HCT116 (cell line): ENCODE results near the gene LRRC8B. TPM values are rescaled to one million over a fixed set of nuclear protein-coding genes. Genes with fewer than 3 reads are reported as not detected.

Experiments
- ATAC-seq: fragments of 200-7000 bp; cut with Tn5 transposase; 2 replicates; pipeline ENCODE4 v1.9.1; 2020; ENCODE audit warnings: mild to moderate bottlenecking, moderate library complexity
- BruUV-seq: library from RNA; stranded (reverse); fragments of 400-500 nt; replicated peaks from 2 replicates; lab custom pipeline; 2021; lab: Mats Ljungman, UMichigan
- CTCF ChIA-PET: fragments of 300-600 bp; sonication (Branson Sonifier 250); formaldehyde crosslinking; loops from one replicate; lab custom pipeline; 2021; ENCODE audit warnings: antibody characterized with exemption; lab: Charles Lee
- POLR2A ChIA-PET: fragments of 300-600, 350-600 bp; sonication (Branson Sonifier 250); formaldehyde crosslinking; loops from one replicate; lab custom pipeline; 2021; ENCODE audit warnings: antibody characterized with exemption; lab: Charles Lee
- RAD21 ChIA-PET, 2 experiments: fragments of 300-600 bp; sonication (Branson Sonifier 250); formaldehyde crosslinking; loops; one replicate each; lab custom pipeline; 2023; ENCODE audit warnings: low total read pairs in 2 of 2; ENCODE audit not compliant: uncharacterized antibody in 2 of 2, unreplicated experiment in 2 of 2, low non-redundant PET in 1 of 2; lab: Charles Lee
- DNase-seq: peaks from one replicate; pipeline ENCODE4 v3.0.0-alpha.2; 2010; ENCODE audit warnings: low read depth, low spot score
- H2AFZ ChIP-seq: fragments of 200-600 bp; shearing (Covaris generic), sonication (generic); 2 replicates; pipeline ENCODE4 v1.6.1; 2017; ENCODE audit warnings: low read depth, mixed run types, mixed read lengths, antibody characterized with exemption, low read length; ENCODE audit not compliant: poor library complexity, severe bottlenecking
- H3K27ac ChIP-seq: 2 replicates; pipeline ENCODE4 v1.5.1; 2012; ENCODE audit warnings: low read depth, low read length
- H3K27me3 ChIP-seq: fragments of 200-600 bp; sonication (generic); 2 replicates; pipeline ENCODE4 v1.6.1; 2016; ENCODE audit warnings: mixed run types, low read length, mixed read lengths; ENCODE audit not compliant: insufficient read depth
- H3K36me3 ChIP-seq, 2 experiments: fragments of 200-500 bp in 1 of 2; fragments of 200-600 bp in 1 of 2; sonication (Bioruptor generic) in 1 of 2; sonication (generic) in 1 of 2; 2 replicates each; pipeline versions ENCODE4 v1.5.1 to v1.6.1; 2014 to 2016; ENCODE audit warnings: low read length in 2 of 2, inconsistent platforms in 1 of 2, mixed read lengths in 1 of 2, mixed run types in 1 of 2; ENCODE audit not compliant: insufficient read depth in 2 of 2, control insufficient read depth in 1 of 2
- H3K4me1 ChIP-seq, 2 experiments: fragments of 200-600 bp in 1 of 2; sonication (generic) in 1 of 2; 2 replicates each; pipeline versions ENCODE4 v1.5.1 to v1.6.1; 2012 to 2017; ENCODE audit warnings: low read length in 2 of 2, inconsistent platforms in 1 of 2, mild to moderate bottlenecking in 1 of 2, mixed read lengths in 1 of 2, mixed run types in 1 of 2, moderate library complexity in 1 of 2; ENCODE audit not compliant: insufficient read depth in 2 of 2, control insufficient read depth in 1 of 2
- H3K4me2 ChIP-seq: fragments of 200-600 bp; sonication (generic); 2 replicates; pipeline ENCODE4 v1.6.1; 2017; ENCODE audit warnings: mixed run types, low read length, mixed read lengths
- H3K4me3 ChIP-seq, 2 experiments: fragments of 200-600 bp in 1 of 2; sonication (generic) in 1 of 2; replicated peaks in 1 of 2; 2 replicates each; pipeline ENCODE4 v1.5.1; 2011 to 2016; ENCODE audit warnings: low read length in 2 of 2, control low read depth in 1 of 2, low read depth in 1 of 2, mild to moderate bottlenecking in 1 of 2, mixed read lengths in 1 of 2, mixed run types in 1 of 2
- H3K79me2 ChIP-seq: fragments of 200-600 bp; sonication (generic); 2 replicates; pipeline ENCODE4 v1.6.1; 2017; ENCODE audit warnings: mild to moderate bottlenecking, mixed run types, low read length, moderate library complexity, mixed read lengths; ENCODE audit not compliant: insufficient read depth
- H3K9ac ChIP-seq: fragments of 200-600 bp; sonication (generic); 2 replicates; pipeline ENCODE4 v1.6.1; 2016; ENCODE audit warnings: low read length, mixed read lengths
- H3K9me2 ChIP-seq: fragments of 200-600 bp; sonication (generic), shearing (Covaris generic); 2 replicates; pipeline ENCODE4 v1.6.1; 2017; ENCODE audit warnings: mixed run types, mild to moderate bottlenecking, moderate library complexity; ENCODE audit not compliant: insufficient read depth
- H3K9me3 ChIP-seq, 2 experiments: fragments of 200-500 bp in 1 of 2; fragments of 200-600 bp in 1 of 2; sonication (Bioruptor generic) in 1 of 2; sonication (generic) in 1 of 2; 2 replicates each; pipeline ENCODE4 v1.6.1; 2014 to 2017; ENCODE audit warnings: low read length in 2 of 2, mixed read lengths in 2 of 2, inconsistent platforms in 1 of 2, low read depth in 1 of 2, mild to moderate bottlenecking in 1 of 2, mixed run types in 1 of 2, moderate library complexity in 1 of 2; ENCODE audit not compliant: control insufficient read depth in 1 of 2, insufficient read depth in 1 of 2
- H4K20me1 ChIP-seq: fragments of 200-600 bp; sonication (generic), shearing (Covaris generic); 2 replicates; pipeline ENCODE4 v1.6.1; 2017; ENCODE audit warnings: mixed run types, mild to moderate bottlenecking, moderate library complexity; ENCODE audit not compliant: insufficient read depth
- CEBPB ChIP-seq: IDR thresholded peaks from 2 replicates; pipeline ENCODE4 v1.6.1; 2012; ENCODE audit warnings: low read depth
- CTCF ChIP-seq, 3 experiments: fragments of 200-600 bp in 1 of 3; sonication (generic) in 1 of 3; IDR thresholded peaks in 2 of 3; conservative IDR thresholded peaks in 1 of 3; 2 replicates each; pipeline ENCODE4 v1.5.1; 2012 to 2017; ENCODE audit warnings: low read depth in 2 of 3, low read length in 2 of 3, antibody characterized with exemption in 1 of 3, borderline replicate concordance in 1 of 3, control low read depth in 1 of 3, mild to moderate bottlenecking in 1 of 3, mixed read lengths in 1 of 3, mixed run types in 1 of 3, moderate library complexity in 1 of 3; ENCODE audit not compliant: insufficient read depth in 1 of 3
- EZH2 ChIP-seq: fragments of 200-600 bp; sonication (generic); IDR thresholded peaks from 2 replicates; pipeline ENCODE4 v1.6.1; 2017; ENCODE audit warnings: antibody characterized with exemption, mixed run types
- EZH2phosphoT487 ChIP-seq: fragments of 200-600 bp; IDR thresholded peaks from 2 replicates; pipeline ENCODE4 v1.6.1; 2018; ENCODE audit warnings: antibody characterized with exemption, borderline replicate concordance
- MAX ChIP-seq: IDR thresholded peaks from 2 replicates; pipeline ENCODE4 v1.6.1; 2012
- POLR2AphosphoS5 ChIP-seq: IDR thresholded peaks from 2 replicates; pipeline ENCODE4 v1.6.1; 2011; ENCODE audit warnings: mild to moderate bottlenecking, low read depth, low read length, moderate library complexity
- RAD21 ChIP-seq: IDR thresholded peaks from 2 replicates; pipeline ENCODE4 v1.6.1; 2012; ENCODE audit warnings: low read depth, mild to moderate bottlenecking
- SIN3A ChIP-seq: IDR thresholded peaks from 2 replicates; pipeline ENCODE4 v1.6.1; 2012; ENCODE audit warnings: low read depth
- SP1 ChIP-seq: IDR thresholded peaks from 2 replicates; pipeline ENCODE4 v1.6.1; 2012; ENCODE audit warnings: low read depth
- TCF7L2 ChIP-seq: IDR thresholded peaks from 2 replicates; pipeline ENCODE4 v1.7.0; 2011; ENCODE audit warnings: borderline replicate concordance, inconsistent platforms; ENCODE audit not compliant: insufficient read depth, insufficient read length; ENCODE audit errors: extremely low read depth
- ZFX ChIP-seq: fragments of 450-650 bp; IDR thresholded peaks from 2 replicates; pipeline ENCODE4 v1.6.1; 2017
- ZNF274 ChIP-seq: fragments of 200-500 bp; sonication (Bioruptor generic); IDR thresholded peaks from 2 replicates; pipeline ENCODE4 v1.6.1; 2014; ENCODE audit warnings: mild to moderate bottlenecking, low read depth, low read length, inconsistent platforms
- intact Hi-C: fragments of 100-400 bp; cut with micrococcal nuclease; formaldehyde crosslinking; loops from 2 replicates; pipeline ENCODE4 v1.10.0; 2022
- total RNA-seq: library from RNA; stranded (reverse); gene quantifications from one replicate; pipeline ENCODE4 v1.2.1, GENCODE V29; 2021; ENCODE audit not compliant: unreplicated experiment

Gene LRRC8B
- total RNA-seq, 1 experiment from 2014 or later: 17.9 TPM

DNA sequence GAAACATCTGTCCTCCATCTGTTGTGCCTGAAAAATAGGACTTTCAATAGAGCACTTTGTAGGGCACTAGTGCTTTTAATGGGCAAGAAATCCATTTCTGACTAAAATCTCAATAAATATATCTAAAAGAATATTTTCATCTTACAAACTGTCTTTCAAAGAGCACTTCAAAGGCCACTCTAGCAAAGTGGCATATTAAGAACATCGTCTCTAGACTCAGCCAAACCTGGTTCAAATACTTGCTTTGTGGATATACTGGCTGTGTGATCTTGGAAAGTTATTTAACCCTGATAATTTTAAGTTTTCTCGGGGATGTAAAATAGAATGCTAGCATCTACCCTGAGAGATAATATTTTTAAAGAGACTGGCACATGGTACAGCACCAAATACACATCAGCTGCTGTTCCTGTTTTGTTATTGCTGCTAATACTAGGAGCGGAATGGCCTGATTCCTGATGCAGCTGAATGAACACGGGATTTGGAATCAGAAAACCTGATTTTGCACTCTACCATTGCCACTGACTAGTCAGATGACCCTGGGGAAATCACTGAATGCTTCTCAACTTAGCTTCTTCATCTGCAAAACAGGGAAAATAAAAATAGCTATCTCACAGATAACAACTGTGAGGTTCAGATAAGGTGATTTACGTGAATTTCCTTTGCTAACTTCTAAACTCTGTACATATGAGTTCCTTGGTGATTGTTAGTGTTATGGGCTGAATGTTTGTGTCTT, 83.1 kb downstream of the LRRC8B start (continued):
- no peak for TF ChIP-seq EZH2
- TF ChIP-seq TCF7L2: no peak
- TF ChIP-seq SIN3A: no peak
- TF ChIP-seq ZFX: no peak
- TF ChIP-seq RAD21: no peak
- TF ChIP-seq CTCF (IDR thresholded peaks at IDR 0.05 in 2 of 3, conservative IDR thresholded peaks at IDR 0.05 in 1 of 3; ENCODE audit: borderline replicate concordance in 1 of 3, insufficient read depth in 1 of 3, low read depth in 2 of 3, low read length in 2 of 3): no peak
- TF ChIP-seq CEBPB: no peak
- TF ChIP-seq SP1: no peak
- no peak for TF ChIP-seq EZH2phosphoT487
- no peak for TF ChIP-seq MAX
- no peak for TF ChIP-seq POLR2AphosphoS5
- TF ChIP-seq, all 23 proteins: peak for 0

DNA sequence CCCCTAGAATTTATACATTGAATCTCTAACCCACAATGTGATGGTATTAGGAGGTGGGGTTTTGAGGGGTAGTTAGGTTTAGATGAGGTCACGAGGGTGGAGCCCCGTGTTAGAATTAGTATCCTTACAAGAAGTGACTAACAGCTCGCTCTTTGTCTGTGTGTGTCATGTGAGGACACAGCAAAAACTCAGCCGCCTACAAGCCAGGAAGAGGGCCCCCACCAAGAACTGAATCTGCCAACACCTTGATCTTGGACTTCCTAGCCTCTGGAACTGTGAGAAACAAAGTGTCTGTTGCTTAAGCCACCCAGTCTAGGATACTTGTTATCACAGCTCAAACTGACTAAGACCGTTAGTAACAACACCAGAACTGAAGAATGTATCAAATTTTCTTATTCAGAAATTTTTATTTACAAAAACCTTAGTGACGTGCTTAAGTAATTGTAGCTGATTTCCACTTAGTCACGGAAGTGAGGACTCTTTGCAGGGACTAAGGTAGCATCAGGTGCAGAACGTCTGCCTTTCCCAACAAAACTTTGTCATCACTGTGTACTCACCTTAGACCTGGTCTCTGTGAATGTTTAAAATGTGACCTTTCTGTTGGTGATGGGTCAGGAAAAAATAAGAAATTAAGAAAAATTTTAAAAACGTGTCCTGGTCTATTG, 83.8 kb downstream of the LRRC8B start:
- no peaks in the 10 kb centered on the region for H3K79me2 ChIP-seq
- no peak overlapping the region for H3K4me3 ChIP-seq
- no peaks in the 10 kb centered on the region for H3K9me3 ChIP-seq
- no peak overlapping the region for H3K9ac ChIP-seq
- intact Hi-C loops: no loop called here
- H4K20me1 ChIP-seq: no peaks in the 10 kb centered on the region
- ATAC-seq: no peak
- H3K4me1 ChIP-seq: peaks cover 10 to 11% of the 10 kb centered on the region in 2 experiments; a peak in 3 of 4 replicates
- H3K27ac ChIP-seq: no peak overlapping the region
- TF ChIP-seq ZNF274: no peak
- H3K36me3 ChIP-seq: no peaks in the 10 kb centered on the region
- no peaks in the 10 kb centered on the region for H3K27me3 ChIP-seq
- no peak overlapping the region for H2AFZ ChIP-seq
- ChIA-PET RAD21 (no interaction called here), POLR2A (no interaction called here), CTCF (no interaction called here)
- DNase-seq: no peak
- no TSS peak for BruUV-seq
- H3K4me2 ChIP-seq: no peak overlapping the region
- H3K9me2 ChIP-seq: no peaks in the 10 kb centered on the region
